Esophagus muscularis mucosa (tissue), 4 donors: Measurements from ENCODE around the gene SDK1. TPM values are rescaled to one million over a fixed set of nuclear protein-coding genes. Genes with fewer than 3 reads are reported as not detected.

ENCODE experiments used
- DNase-seq: peaks from one replicate; pipeline ENCODE4 v3.0.0-alpha.2; 2017; ENCODE audit errors: extremely low spot score
- H3K27ac ChIP-seq, 4 donors: fragments of 200-600 bp; sonication (generic); replicated peaks in 1 of 4; 1 replicate in 3 of 4; 2 replicates in 1 of 4; pipeline ENCODE4 v1.5.1; 2016 to 2019; ENCODE audit warnings: mild to moderate bottlenecking in 1 of 4
- H3K27me3 ChIP-seq, 4 donors: fragments of 200-600 bp; sonication (generic); one replicate each; pipeline versions ENCODE4 v1.5.1 to v1.6.0; 2016 to 2019
- H3K36me3 ChIP-seq, 4 donors: fragments of 200-600 bp; sonication (generic); one replicate each; pipeline ENCODE4 v1.5.1; 2016 to 2019
- H3K4me1 ChIP-seq, 4 donors: fragments of 200-600 bp; sonication (generic); one replicate each; pipeline ENCODE4 v1.5.1; 2016 to 2019
- H3K4me3 ChIP-seq, 4 donors: fragments of 200-600 bp; sonication (generic); 1 replicate in 2 of 4; 2 replicates in 2 of 4; pipeline ENCODE4 v1.5.1; 2016 to 2019; ENCODE audit warnings: mild to moderate bottlenecking in 4 of 4, moderate library complexity in 1 of 4
- H3K9me3 ChIP-seq, 4 donors: fragments of 200-600 bp; sonication (generic); 1 replicate in 3 of 4; 2 replicates in 1 of 4; pipeline ENCODE4 v1.5.1; 2016 to 2019
- CTCF ChIP-seq, 3 experiments: fragments of 200-600 bp in 2 of 3; fragments of 450-650 bp in 1 of 3; sonication (generic) in 2 of 3; IDR thresholded peaks; one replicate each; pipeline ENCODE4 v1.5.1; 2017 to 2019; ENCODE audit warnings: antibody characterized with exemption in 3 of 3, mild to moderate bottlenecking in 2 of 3, moderate library complexity in 1 of 3
- EP300 ChIP-seq: sonication (generic); formaldehyde crosslinking; IDR thresholded peaks from one replicate; pipeline ENCODE4 v1.6.1; 2017; ENCODE audit warnings: antibody characterized with exemption
- POLR2A ChIP-seq: fragments of 450-650 bp; IDR thresholded peaks from one replicate; pipeline ENCODE4 v1.6.1; 2017; ENCODE audit warnings: antibody characterized with exemption, moderate library complexity, mild to moderate bottlenecking, low read depth
- POLR2AphosphoS5 ChIP-seq, 2 donors: sonication (generic); formaldehyde crosslinking; IDR thresholded peaks; one replicate each; pipeline ENCODE4 v1.6.1; 2017; ENCODE audit warnings: antibody characterized with exemption in 2 of 2
- WGBS: methylation state at CpG from one replicate; pipeline ENCODE4 v1.1.5; 2018; 5-methylcytosine and 5-hydroxymethylcytosine counted together
- intact Hi-C: fragments of 100-400 bp; cut with DNase I; formaldehyde crosslinking; loops from one replicate; pipeline ENCODE4 v1.15.1; 2023
- total RNA-seq, 4 donors: library from RNA; depleted of rRNA; stranded (reverse); fragments of >200 nt; gene quantifications; one replicate each; pipeline versions ENCODE4 v1.1.0 to v1.2.1, GENCODE V29; 2016

The SDK1 gene
- total RNA-seq, 4 donors from 2014 or later = 7.8 to 18.6 (median 12.0) TPM

DNA sequence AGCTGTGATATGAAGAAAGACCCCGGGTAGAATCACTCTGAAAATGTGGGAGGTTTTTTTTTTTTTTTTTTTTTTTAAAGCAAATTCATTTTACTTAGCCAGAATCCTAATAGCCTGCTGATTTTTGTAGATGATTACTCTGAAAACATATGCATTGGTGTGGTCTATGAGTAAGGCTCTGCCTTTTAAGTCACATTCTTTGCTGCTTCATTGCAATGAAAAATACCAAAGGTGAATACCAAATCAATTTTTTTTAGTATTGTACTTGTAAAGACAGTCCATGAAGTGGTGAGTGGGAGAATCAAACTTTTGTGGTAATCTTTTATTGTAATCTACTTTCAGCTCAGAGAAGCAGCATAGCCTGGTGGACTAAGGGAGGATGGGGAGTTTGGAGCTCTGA is 130.3 kb downstream of the SDK1 start:
- TF ChIP-seq EP300 (no peak), CTCF (IDR thresholded peaks at IDR 0.05) (no peak), POLR2AphosphoS5 (IDR thresholded peaks at IDR 0.05) (no peak), POLR2A (no peak)
- WGBS = 80% methylated on average over 1 of the region's 1 CpG
- Histone ChIP-seq H3K27me3 (no peaks in the 10 kb centered on the region), H3K9me3 (no peaks in the 10 kb centered on the region), H3K36me3 (no peaks in the 10 kb centered on the region), H3K27ac (no peak overlapping the region), H3K4me3 (no peak overlapping the region), H3K4me1 (no peaks in the 10 kb centered on the region)
- intact Hi-C loops = no loop called here
- no peak for DNase-seq

DNA sequence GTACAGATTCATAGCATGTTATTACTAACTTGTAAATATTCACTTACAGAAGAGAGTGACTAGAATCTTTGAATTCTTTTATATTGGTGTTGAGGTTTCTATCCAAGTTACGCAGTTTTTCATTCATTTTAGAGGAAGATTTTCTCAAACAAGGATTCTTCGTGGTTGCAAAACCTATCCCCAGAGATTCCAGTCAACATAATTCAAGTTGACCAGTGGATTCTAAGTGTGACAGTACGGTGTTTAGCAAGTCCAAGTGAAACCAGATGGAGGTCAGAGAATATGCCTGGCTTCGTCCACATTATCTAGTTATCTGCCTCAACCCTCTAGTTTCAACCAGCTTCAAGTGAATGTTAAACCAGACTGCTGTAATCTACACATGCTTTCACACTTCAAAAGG is 131.9 kb downstream of the SDK1 start:
- Histone ChIP-seq H3K4me3 (no peak overlapping the region), H3K27ac (no peak overlapping the region), H3K9me3 (no peaks in the 10 kb centered on the region), H3K36me3 (no peaks in the 10 kb centered on the region), H3K4me1 (no peaks in the 10 kb centered on the region), H3K27me3 (no peaks in the 10 kb centered on the region)
- DNase-seq = no peak
- 71% methylated on average over 4 of the region's 4 CpGs for WGBS
- no peak for TF ChIP-seq POLR2A
- TF ChIP-seq CTCF (IDR thresholded peaks at IDR 0.05) = no peak
- TF ChIP-seq EP300 = no peak
- no peak for TF ChIP-seq POLR2AphosphoS5 (IDR thresholded peaks at IDR 0.05)
- intact Hi-C loops = no loop called here

DNA sequence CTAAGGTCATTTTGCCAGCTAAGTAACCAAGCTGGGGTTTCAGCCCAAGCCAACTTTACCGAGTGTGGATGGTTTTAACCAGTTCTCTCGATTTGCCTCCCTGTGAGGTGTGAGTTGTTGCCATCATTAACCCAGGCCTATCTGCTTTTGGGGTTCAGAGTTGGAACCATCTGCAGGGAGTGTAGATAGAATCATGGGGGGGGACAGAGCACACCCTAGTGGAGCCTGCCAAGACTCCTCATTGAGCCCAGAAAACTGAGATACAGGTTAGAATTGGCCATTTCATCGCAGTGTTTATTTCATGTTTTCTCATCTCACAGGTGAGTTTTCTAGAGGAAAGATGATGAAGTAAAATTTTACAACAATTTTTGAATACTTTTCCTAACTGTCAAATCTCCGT is 133.6 kb downstream of the SDK1 start:
- DNase-seq = no peak
- Histone ChIP-seq H3K27ac (no peak overlapping the region), H3K36me3 (no peaks in the 10 kb centered on the region), H3K9me3 (no peaks in the 10 kb centered on the region), H3K4me3 (no peak overlapping the region), H3K4me1 (peaks cover 0 to 5% (median 0%) of the 10 kb centered on the region in 4 donors), H3K27me3 (no peaks in the 10 kb centered on the region)
- intact Hi-C loops = no loop called here
- WGBS = 93% methylated on average over 4 of the region's 4 CpGs
- TF ChIP-seq POLR2A (no peak), EP300 (no peak), POLR2AphosphoS5 (IDR thresholded peaks at IDR 0.05) (no peak), CTCF (IDR thresholded peaks at IDR 0.05) (no peak)

GRCh38 chr7:3436112-3436511 is 135.1 kb downstream of the SDK1 start:
- WGBS = 93% methylated on average over 2 of the region's 2 CpGs
- no peaks in the 10 kb centered on the region for H3K36me3 ChIP-seq
- peaks cover 0 to 6% (median 0%) of the 10 kb centered on the region in 4 donors for H3K4me1 ChIP-seq
- H3K9me3 ChIP-seq = no peaks in the 10 kb centered on the region
- no peak overlapping the region for H3K27ac ChIP-seq
- intact Hi-C loops = no loop called here
- TF ChIP-seq EP300 = no peak
- TF ChIP-seq CTCF (IDR thresholded peaks at IDR 0.05) = no peak
- no peak for TF ChIP-seq POLR2AphosphoS5 (IDR thresholded peaks at IDR 0.05)
- no peak for TF ChIP-seq POLR2A
- no peak for DNase-seq
- H3K4me3 ChIP-seq = no peak overlapping the region
- no peaks in the 10 kb centered on the region for H3K27me3 ChIP-seq

DNA sequence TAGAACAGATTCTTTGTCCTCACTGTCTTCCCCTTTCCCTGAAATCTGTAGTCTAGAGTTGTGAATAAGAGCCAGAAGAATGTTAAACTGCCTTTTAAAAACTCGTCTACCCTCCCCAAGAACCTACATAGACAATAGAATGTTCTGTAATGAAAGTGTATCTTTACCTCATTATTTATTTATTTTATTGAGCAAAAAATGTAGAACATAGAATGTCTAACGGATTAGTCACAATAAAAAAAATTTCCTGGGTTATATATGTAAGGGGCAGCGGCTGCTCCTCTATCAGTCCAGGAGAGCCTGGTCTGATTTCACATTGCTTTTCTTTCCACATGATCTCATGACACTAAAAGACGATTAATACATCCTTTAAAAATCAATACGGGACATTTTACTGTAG is 135.7 kb downstream of the SDK1 start:
- no peak for TF ChIP-seq POLR2AphosphoS5 (IDR thresholded peaks at IDR 0.05)
- no peak for TF ChIP-seq POLR2A
- TF ChIP-seq EP300 = no peak
- TF ChIP-seq CTCF (IDR thresholded peaks at IDR 0.05) = no peak
- no peak overlapping the region for H3K27ac ChIP-seq
- H3K27me3 ChIP-seq = no peaks in the 10 kb centered on the region
- no peak overlapping the region for H3K4me3 ChIP-seq
- WGBS = 74% methylated on average over 5 of the region's 5 CpGs
- H3K4me1 ChIP-seq = peaks cover 0 to 6% (median 0%) of the 10 kb centered on the region in 4 donors
- H3K36me3 ChIP-seq = no peaks in the 10 kb centered on the region
- no peaks in the 10 kb centered on the region for H3K9me3 ChIP-seq
- intact Hi-C loops = no loop called here
- no peak for DNase-seq
